Activated CD8-positive, alpha-beta T cell treated with anti-CD3 and anti-CD28 coated beads for 36 hours (primary cell): Measurements from ENCODE around the gene ADGRG4. TPM values are rescaled to one million over a fixed set of nuclear protein-coding genes. Genes with fewer than 3 reads are reported as not detected.

Experiments used
- ATAC-seq: fragments of 200-7000 bp; cut with Tn5 transposase; one replicate; pipeline ENCODE4 v1.10.0; 2021; ENCODE audit warnings: mild to moderate bottlenecking, moderate library complexity
- CTCF ChIA-PET: fragments of 350-600 bp; sonication (Branson Sonifier 250); formaldehyde crosslinking; loops from one replicate; lab custom pipeline; 2021; ENCODE audit warnings: antibody characterized with exemption; lab: Charles Lee
- POLR2A ChIA-PET: fragments of 350-600 bp; sonication (Branson Sonifier 250); formaldehyde crosslinking; loops from one replicate; lab custom pipeline; 2021; ENCODE audit warnings: antibody characterized with exemption; lab: Charles Lee
- DNase-seq: peaks from one replicate; pipeline ENCODE4 v3.0.0-alpha.2; 2020
- H3K27ac Mint-ChIP-seq: one replicate; pipeline ENCODE4 v1.8.0; 2021; ENCODE audit warnings: mild to moderate bottlenecking, mixed read lengths
- H3K27me3 Mint-ChIP-seq: one replicate; pipeline ENCODE4 v1.8.0; 2021; ENCODE audit warnings: mixed read lengths
- H3K36me3 Mint-ChIP-seq: one replicate; pipeline ENCODE4 v1.8.0; 2021; ENCODE audit warnings: low read depth, mixed read lengths
- H3K4me1 Mint-ChIP-seq: one replicate; pipeline ENCODE4 v1.8.0; 2021; ENCODE audit warnings: low read depth, mixed read lengths
- H3K4me3 Mint-ChIP-seq: one replicate; pipeline ENCODE4 v1.8.0; 2021; ENCODE audit warnings: mild to moderate bottlenecking, moderate library complexity, mixed read lengths
- H3K9me3 Mint-ChIP-seq: one replicate; pipeline ENCODE4 v1.8.0; 2021; ENCODE audit warnings: mixed read lengths
- CTCF ChIP-seq: fragments of 200-600 bp; IDR thresholded peaks from one replicate; pipeline ENCODE4 v1.8.0; 2022; ENCODE audit warnings: antibody characterized with exemption, mild to moderate bottlenecking
- intact Hi-C: fragments of 100-400 bp; cut with micrococcal nuclease; formaldehyde crosslinking; loops from one replicate; pipeline ENCODE4 v1.10.0; 2022
- total RNA-seq, 2 experiments: library from RNA; stranded (reverse); gene quantifications; one replicate each; pipeline ENCODE4 v1.2.3, GENCODE V29; 2021

ADGRG4 gene
- total RNA-seq, 2 experiments from 2014 or later = not detected

- Mint-ChIP-seq H3K27ac (no peak overlapping the region), H3K27me3 (no peaks in the 10 kb centered on the region), H3K9me3 (no peaks in the 10 kb centered on the region), H3K4me3 (no peak overlapping the region), H3K4me1 (peaks cover 16% of the 10 kb centered on the region), H3K36me3 (no peaks in the 10 kb centered on the region)
- TF ChIP-seq CTCF = no peak
- CTCF ChIA-PET = no interaction called here
- POLR2A ChIA-PET = no interaction called here
- ATAC-seq = no peak
- intact Hi-C loops = no loop called here
- DNase-seq = no peak
These were observed 37.9 kb upstream of the ADGRG4 start for GRCh38 chrX:136262812-136263315.

- no peaks in the 10 kb centered on the region for H3K36me3 Mint-ChIP-seq
- TF ChIP-seq CTCF = no peak
- CTCF ChIA-PET = interaction anchor here (1.1 to 3.4 kb wide), 3 partner anchors 11 to 238 kb away, joined by 3 to 26 read pairs (median 3); no protein-coding TSS in a partner anchor
These were observed 33.9 kb upstream of the ADGRG4 start for GRCh38 chrX:136266828-136267227.

GRCh38 chrX:136268051-136269048 lies 32.4 kb upstream of the ADGRG4 start:
- peaks cover 3% of the 10 kb centered on the region for H3K4me1 Mint-ChIP-seq
- ChIA-PET POLR2A (interaction anchor here (0.9 kb wide), 1 partner anchor 11 kb away, joined by 3 read pairs; no protein-coding TSS in a partner anchor), CTCF (interaction anchor here (0.6 to 3.4 kb wide), 21 partner anchors 10 to 308 kb away, joined by 3 to 26 read pairs (median 3); partner anchors contain the start of gene MAP7D3)
- intact Hi-C loops = no loop called here
- H3K36me3 Mint-ChIP-seq = no peaks in the 10 kb centered on the region
- H3K4me3 Mint-ChIP-seq = no peak overlapping the region
- ATAC-seq (peak; percentile 61), DNase-seq (peak; percentile 64)
- peak; percentile 71 for TF ChIP-seq CTCF
- no peak overlapping the region for H3K27ac Mint-ChIP-seq
- H3K27me3 Mint-ChIP-seq = no peaks in the 10 kb centered on the region
- no peaks in the 10 kb centered on the region for H3K9me3 Mint-ChIP-seq

More at GRCh38 chrX:136266828-136267227, 33.9 kb upstream of the ADGRG4 start:
- Mint-ChIP-seq H3K27ac (no peak overlapping the region), H3K27me3 (no peaks in the 10 kb centered on the region), H3K9me3 (no peaks in the 10 kb centered on the region), H3K4me1 (no peaks in the 10 kb centered on the region), H3K4me3 (no peak overlapping the region)
- no peak for DNase-seq
- no peak for ATAC-seq
- POLR2A ChIA-PET = no interaction called here
- intact Hi-C loops = no loop called here

GRCh38 chrX:136269921-136270320 lies 30.8 kb upstream of the ADGRG4 start:
- POLR2A ChIA-PET = no interaction called here
- no peak overlapping the region for H3K4me3 Mint-ChIP-seq
- no peaks in the 10 kb centered on the region for H3K36me3 Mint-ChIP-seq
- peaks cover 3% of the 10 kb centered on the region for H3K4me1 Mint-ChIP-seq
- CTCF ChIA-PET = interaction anchor here (0.6 to 2.5 kb wide), 2 partner anchors 17 to 106 kb away, joined by 4 to 11 read pairs; partner anchors contain the start of gene MAP7D3
- H3K27ac Mint-ChIP-seq = no peak overlapping the region
- no peak for TF ChIP-seq CTCF
- intact Hi-C loops = loop anchor here (5.0 kb wide), 1 partner anchor 243 kb away; no protein-coding TSS in a partner anchor
- H3K27me3 Mint-ChIP-seq = no peaks in the 10 kb centered on the region
- H3K9me3 Mint-ChIP-seq = no peaks in the 10 kb centered on the region
- no peak for ATAC-seq
- no peak for DNase-seq
